Panc1 (cell line): ENCODE data around the gene SEC61B.

ENCODE experiments used
- CTCF ChIP-seq: fragments of 450-650 bp; IDR thresholded peaks from 2 replicates; pipeline ENCODE4 v1.5.1; 2017; ENCODE audit warnings: mild to moderate bottlenecking
- POLR2AphosphoS5 ChIP-seq: IDR thresholded peaks from 2 replicates; pipeline ENCODE4 v1.6.1; 2012; ENCODE audit warnings: mild to moderate bottlenecking, low read depth, low read length, moderate library complexity
- TCF7L2 ChIP-seq: IDR thresholded peaks from 2 replicates; pipeline ENCODE4 v1.6.1; 2011; ENCODE audit warnings: mild to moderate bottlenecking, low read depth, low read length, inconsistent platforms

GRCh38 chr9:99189186-99189585 is 32.9 kb upstream of the SEC61B start:
- TF ChIP-seq CTCF (no peak), POLR2AphosphoS5 (no peak), TCF7L2 (no peak)
